OCI-LY1 (cell line): ENCODE measurements around the gene GADD45G.

ENCODE experiments used
- EZH2 ChIP-seq: fragments of 200-600 bp; sonication (generic), shearing (Covaris generic); IDR thresholded peaks from 2 replicates; pipeline ENCODE4 v1.8.0; 2017; ENCODE audit warnings: borderline replicate concordance, mixed run types, mild to moderate bottlenecking, antibody characterized with exemption, low read length, moderate library complexity, mixed read lengths
- TF ChIP-seq, protein P1 (sequence below): fragments of 200-600 bp; sonication (generic), shearing (Covaris generic); IDR thresholded peaks from 2 replicates; pipeline ENCODE4 v1.5.1; 2017; ENCODE audit warnings: mild to moderate bottlenecking, antibody characterized with exemption, low read length, moderate library complexity, mixed read lengths

GRCh38 chr9:89638359-89638758, 33.5 kb downstream of the GADD45G start:
- TF ChIP-seq, protein P1, sequence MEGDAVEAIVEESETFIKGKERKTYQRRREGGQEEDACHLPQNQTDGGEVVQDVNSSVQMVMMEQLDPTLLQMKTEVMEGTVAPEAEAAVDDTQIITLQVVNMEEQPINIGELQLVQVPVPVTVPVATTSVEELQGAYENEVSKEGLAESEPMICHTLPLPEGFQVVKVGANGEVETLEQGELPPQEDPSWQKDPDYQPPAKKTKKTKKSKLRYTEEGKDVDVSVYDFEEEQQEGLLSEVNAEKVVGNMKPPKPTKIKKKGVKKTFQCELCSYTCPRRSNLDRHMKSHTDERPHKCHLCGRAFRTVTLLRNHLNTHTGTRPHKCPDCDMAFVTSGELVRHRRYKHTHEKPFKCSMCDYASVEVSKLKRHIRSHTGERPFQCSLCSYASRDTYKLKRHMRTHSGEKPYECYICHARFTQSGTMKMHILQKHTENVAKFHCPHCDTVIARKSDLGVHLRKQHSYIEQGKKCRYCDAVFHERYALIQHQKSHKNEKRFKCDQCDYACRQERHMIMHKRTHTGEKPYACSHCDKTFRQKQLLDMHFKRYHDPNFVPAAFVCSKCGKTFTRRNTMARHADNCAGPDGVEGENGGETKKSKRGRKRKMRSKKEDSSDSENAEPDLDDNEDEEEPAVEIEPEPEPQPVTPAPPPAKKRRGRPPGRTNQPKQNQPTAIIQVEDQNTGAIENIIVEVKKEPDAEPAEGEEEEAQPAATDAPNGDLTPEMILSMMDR: no peak
- TF ChIP-seq EZH2: no peak
